ENCODE results near the gene IZUMO3.
"Not testable (repeated sequence)": the region's sequence is repeated elsewhere in the genome, so short reads cannot be mapped to it uniquely, and the experiment has no call there.

Gene IZUMO3, protein sequence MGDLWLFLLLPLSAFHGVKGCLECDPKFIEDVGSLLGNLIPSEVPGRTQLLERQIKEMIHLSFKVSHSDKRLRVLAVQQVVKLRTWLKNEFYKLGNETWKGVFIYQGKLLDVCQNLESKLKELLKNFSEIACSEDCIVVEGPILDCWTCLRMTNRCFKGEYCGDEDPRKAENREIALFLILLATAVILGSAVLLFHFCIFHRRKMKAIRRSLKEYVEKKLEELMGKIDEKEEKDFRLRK

DNA sequence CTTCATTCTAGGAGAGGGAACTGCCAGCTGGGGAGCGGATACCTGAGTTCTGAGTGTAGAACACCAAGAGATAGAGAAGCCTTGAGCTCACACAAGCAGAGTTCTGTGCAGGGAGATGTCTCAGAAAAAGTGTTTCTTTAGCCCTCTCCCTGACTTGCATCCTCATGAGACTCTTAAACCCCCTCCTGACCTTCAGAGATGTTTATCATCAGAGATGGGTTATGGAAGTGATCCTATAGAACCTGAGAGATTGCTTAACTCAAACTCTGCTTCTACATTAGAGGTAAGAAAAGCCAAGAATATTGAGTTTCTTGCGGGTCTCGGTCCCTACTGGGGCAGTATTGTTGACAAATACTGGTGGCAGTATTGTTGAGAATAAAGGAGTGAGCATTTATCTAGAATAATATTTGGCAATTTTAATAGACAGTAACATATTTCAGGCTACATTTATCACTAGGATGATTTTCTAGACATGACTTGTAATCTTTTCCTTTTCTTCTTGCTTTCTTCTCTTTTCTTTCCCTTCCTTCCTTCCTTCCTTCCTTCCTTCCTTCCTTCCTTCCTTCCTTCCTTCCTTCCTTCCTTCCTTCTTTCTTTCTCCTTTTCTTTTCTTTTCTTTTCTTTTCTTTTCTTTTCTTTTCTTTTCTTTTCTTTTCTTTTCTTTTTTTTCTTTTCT, at the start of gene IZUMO3:
Gene IZUMO3 (minus strand): TSS at position 51 of the 676 bp plus-strand sequence. CDS start 248 bp downstream, outside the sequence.
- no peak for DNase-seq

DNA sequence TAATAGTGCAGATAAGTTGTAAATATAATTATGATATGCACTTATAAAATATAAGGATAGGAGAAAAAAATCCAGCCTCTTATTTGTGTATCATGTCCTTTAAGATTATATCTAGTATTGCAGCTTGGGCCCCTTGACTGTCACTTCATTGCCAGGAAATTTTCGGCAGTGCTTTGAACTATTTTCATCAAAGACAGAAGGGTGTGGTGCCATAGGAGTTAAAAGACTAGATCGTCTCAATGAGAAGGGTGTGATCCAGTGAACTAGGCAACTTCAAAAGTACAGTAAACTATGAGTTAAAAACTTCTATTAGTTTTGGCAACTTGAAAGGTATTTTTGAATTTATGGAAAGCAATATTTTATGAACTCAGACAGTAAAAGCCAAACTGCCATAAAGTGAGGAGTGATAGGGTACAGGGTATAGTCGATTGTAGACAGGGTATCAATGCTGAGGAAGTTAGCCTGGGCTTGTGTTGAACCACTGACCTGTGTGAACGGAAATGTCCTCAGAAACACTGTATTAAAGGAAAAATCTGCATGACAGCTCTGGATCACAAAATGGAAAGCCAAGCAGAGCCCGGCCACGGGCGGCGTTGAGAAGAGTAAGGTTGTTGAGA, 48.6 kb upstream of the IZUMO3 start:
- DNase-seq, result no peak

DNA sequence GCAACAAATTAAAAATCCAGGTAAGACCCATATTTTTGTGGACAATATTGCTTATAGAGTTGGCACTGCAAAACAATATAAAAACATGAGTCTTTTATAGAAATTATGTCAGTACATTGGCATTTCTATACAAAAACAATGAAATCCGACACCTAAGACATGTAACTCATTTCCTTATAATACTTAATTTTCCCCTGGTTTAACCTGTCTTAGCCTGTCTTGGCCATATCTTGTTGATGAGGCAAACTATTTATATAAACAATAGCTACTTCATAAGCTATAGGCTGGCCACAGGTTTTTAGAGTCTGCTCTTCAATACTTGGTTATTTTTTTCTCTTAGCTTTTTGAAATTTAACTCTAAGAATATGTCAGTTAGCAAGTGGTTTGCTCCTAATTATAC, 44.7 kb upstream of the IZUMO3 start:
- no peak for DNase-seq

DNA sequence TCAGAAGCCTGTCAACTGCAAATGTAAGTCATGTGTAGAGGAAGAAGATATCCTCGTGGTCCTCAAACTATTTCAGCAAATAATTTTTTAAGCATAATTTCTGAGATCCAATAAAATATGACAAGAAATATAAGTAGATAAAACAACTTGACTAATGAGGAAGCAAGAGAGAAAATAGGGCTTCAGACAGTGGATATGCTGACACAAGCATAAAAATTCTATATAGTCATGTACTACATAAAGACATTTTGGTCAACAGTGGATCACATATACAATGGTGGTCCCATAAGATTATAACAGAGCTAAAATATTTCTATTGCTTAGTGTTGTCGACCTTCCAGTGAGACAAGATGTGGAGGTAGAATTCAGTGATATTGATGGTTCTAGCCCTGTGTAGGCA, 42.2 kb upstream of the IZUMO3 start:
- DNase-seq, result no peak

DNA sequence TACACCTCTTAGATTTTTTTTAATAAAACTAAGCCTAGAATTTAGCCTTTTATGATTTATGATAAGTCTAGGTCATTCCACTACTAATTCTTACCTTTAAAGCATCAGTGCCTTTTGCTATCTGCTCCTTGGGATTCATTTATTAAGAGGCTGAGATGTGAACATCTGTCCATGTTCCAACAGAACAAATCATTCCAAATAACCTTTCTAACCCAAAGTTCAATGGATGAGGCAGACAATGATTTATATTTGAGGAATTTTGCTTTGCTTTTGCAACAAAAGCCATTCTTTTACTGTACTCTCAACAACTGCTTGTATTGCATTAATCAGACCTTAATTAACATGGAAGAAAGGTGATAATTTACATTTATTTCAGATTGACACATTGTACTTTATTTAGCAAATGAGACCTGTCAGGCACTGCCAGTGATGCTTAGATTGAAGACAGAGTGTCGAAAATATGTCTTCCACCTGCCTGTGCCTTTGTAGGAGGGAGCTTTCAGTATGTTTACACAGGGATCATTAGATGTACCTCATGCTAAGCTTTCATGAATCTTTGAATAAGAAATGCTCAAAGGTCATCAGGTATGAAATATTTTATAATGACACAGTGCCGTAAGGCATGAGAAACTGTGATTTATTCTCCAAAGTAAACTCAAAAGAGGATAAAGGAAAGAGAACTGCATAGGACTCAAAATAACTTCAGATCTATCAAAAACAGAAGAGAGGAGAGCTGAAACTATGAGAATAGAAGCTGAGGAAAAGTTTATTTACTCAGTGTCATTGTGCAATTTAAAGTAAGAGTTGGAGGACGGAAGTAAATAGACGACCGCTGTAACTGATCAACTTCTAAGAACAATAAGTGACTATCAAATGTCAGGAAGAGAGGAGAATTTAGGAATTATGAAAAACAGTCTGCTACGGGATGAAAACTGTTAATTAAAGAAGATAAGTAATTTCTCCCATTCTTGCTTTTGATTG, 36.7 kb upstream of the IZUMO3 start:
- no peak for DNase-seq

DNA sequence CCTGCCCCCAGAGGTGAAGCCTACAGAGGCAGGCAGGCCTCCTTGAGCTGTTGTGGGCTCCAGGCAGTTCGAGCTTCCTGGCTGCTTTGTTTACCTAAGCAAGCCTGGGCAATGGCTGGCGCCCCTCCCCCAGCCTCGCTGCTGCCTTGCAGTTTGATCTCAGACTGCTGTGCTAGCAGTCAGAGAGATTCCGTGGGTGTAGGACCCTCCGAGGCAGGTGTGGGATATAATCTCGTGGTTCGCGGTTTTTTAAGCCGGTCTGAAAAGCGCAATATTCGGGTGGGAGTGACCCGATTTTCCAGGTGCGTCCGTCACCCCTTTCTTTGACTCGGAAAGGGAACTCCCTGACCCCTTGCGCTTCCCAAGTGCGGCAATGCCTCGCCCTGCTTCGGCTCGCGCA, 34.3 kb upstream of the IZUMO3 start:
- DNase-seq, result not testable (repeated sequence)

DNA sequence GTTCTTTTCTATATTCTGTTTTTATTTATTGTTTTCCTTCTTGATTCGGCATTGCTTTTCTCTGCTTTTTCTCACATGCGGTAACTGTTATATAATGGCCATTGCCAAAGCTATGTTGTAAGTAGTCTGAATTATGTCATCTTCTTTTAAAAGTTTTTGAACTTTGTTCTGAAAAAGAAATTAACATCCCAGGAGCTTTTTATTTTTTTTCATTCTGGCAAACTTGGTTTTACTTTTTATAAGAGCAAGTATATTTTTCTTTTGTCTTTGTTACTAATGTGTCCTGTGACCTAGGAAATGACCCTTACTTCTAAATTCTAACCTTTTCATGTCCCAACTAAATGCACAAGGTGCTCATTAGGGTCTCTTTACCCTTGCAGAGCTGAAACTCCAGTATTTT, 26.7 kb upstream of the IZUMO3 start:
- DNase-seq, result no peak

DNA sequence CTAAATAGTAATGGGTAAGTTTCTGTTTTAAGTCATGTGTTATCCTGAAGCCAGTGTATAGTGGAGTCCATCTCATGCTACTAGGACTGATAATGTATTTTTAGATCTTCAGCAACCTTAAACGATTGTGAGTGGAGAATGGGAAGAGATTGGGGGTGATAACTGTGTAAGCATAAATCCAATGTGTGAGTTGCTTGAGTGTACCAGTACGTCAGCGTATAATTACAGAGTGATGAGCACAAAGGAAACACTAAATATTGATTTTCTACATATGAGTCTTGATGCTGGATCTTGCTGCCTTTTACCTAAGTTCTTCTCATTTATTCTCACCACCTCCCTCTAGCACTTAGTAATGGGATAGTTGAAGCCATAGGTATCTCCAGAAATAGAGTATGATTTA, 16.3 kb upstream of the IZUMO3 start:
- DNase-seq, result no peak

DNA sequence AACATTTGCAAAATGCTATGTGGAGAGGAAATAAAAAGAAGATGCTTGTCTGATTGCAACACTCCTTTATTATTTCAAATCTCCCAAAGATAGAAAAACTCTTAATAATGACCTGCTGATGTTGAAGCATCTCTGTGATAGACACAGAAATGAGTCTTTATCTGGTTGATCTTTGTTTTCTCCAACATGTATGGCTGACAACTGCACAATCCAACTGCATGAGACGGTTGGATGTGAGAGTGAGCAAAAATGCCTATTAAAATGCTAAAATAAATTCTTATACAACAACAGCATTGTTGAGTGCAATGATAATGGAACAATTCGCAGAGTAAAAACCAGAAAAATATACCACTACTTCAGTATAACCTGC, 7.5 kb upstream of the IZUMO3 start:
- DNase-seq, result no peak

DNA sequence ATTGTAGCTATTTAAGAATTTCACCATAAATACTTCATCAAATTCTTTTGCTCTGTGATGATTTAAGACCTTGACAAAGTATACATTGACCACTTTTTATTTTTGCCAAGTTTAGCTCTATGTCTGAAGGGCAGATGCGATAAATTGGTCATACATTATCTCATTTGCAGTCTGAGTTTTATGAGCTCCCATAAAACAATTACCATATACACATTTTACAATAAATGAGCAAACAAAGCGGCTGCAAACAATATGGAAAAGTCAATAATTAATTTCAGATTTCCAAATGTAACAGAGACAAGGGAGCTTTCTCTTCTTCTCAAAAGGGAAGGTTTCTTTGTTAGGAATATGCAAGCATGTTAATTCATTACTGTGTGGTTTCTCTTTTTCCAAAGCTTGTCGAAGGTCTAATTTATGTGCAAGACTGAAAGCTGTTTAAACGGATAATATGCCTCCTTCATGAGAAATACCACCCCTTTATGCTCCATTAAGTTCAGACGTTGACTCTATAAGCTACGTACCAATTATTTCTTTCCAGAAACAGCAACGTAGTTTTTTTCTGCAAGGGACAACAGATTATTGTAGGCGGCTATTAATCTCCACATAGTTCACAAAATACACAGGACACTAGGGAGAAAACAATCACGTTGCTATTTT, 7.0 kb upstream of the IZUMO3 start:
- DNase-seq, result no peak

DNA sequence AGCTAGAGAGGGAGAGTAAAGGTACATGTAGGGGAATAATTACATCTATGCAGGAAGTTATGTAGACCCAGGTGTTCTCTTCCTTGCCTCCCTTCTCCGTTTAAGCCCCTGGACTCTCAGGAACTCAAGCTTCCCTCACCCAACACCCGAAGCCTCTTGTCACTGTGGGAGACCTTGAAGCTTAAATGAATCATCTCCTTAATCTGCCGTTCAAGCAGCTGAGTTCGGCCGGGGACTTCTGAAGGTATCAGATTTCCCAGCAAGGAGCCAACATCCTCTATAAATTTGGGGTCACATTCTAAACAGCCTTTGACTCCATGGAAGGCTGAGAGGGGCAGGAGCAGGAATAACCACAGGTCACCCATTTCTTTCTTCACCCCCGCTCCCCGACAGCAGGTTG, 412 bp downstream of the IZUMO3 start:
- DNase-seq, result no peak

DNA sequence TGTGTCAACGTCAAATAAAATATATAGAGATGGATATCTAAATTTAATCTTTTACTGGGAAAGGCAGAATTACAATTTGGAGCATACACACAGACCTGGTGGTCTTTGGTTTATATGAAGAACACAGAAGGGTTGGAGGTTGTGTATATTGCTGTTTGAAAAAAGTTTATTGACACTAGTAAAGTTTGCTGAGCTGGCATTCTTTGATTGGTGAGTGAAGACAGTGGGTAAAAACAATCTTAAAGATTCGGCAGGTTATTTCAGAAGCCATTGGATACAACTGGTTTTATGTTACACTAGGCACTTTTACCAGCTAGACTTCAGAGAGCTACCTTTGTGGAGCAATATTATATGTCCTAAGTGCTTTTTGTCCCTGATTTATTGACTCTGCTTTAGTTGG, 27.2 kb downstream of the IZUMO3 start:
- DNase-seq, result no peak

DNA sequence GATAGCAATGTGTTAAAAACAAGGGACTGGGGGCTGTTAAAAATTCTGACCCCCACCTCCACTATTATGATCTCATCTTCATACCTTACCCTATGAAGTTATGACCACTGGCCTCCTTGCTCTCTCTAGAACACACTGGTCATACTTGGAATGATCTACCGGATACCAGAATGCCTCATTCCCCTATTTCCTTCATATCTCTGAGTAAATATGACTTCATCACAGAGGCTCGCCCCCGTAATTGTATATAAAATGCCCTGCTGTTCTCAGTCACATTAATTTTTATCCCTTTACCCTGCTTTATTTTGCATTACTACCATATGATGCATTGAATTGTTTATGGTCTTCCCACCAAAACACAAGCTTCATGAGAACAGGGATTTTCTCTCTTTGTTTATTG, 29.2 kb downstream of the IZUMO3 start:
- no peak for DNase-seq

DNA sequence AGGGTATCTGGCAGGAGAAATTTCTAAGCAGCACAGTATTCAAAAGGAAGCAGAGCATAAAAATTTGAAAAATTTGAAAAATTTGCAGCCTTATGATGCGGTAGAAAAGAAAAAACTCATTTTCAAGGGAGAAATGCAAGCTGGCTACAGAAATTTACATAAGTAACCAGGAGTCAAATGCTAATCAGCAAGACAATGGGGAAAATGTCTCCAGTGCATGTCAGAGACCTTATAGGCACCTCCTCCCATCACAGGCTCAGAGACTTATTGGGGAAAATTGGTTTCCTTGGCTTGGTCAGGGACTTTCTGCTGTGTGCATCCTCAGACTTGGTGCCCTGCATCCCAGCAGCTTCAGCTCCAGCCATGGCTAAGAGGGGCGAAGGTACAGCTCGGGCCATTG, 35.8 kb downstream of the IZUMO3 start:
- DNase-seq, result no peak

DNA sequence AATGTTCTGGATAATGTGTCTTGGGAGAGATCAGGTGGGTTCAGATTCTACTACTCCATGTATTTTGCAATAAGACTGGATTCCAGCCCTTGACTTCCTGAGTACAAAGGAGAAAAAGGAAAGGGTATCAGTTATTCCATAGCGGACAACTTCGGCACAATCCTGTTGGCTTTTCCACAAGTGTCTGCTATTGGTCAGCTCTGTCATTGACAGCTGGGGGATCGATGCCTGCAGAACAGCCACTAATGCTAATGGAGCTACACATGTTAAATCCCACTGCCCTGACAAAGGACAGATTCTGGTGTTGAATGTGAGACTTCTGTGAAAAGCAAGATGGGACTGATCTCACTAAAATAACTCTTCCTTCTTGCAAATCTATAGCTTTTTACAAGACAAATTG, 41.2 kb downstream of the IZUMO3 start:
- DNase-seq, result no peak

DNA sequence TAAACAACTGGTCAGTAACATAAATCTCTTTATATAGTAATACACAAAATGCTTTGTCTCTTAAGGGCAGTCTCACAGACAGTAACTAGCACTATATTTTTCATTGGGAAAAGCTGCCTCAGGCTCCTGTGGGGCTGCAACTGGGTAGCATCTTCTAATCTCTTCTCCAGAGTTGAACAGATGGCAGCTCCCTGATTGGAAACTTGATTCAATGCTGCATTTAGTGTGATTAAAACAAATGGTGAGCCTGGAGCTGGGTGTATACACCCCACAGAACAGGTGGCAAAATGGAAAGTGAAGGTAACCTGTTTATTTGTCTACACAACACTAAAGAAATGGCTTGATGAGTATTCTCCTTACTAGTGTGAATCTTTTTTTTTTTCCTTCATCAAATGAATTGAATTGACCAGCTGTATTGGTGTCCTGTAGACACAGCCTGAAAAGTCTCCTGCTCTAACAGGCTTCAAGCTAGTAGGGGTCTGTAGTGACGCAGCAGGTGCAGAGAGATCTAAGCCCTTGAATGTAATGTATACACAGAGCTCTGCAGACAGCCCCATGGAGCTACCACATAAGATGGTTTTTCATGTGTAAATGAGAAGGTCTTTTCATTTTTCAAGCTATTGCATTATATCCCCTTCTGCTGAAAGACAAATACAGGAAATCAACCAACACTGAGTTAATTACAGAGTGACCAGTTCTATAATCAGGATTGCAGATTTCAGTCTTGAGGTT, 43.3 kb downstream of the IZUMO3 start:
- DNase-seq, result no peak

DNA sequence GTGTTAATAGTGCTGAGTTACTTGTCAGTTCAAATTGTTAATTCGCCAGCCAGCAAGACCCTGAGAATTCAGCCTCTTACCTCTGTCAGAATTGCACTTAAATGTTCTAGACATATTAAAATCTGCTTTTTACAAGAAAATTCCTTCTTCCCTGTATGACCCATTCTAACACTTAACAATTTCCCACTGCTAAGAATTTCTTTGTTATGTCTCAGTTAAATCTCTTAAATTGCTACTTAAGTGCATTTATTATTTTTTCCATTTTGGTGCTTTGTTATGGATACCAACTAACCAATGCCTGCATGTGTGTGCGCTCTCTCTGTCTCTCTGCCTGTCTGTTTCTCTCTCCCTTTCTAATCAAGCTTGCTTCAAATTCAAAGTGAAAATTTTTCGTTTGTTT, 44.9 kb downstream of the IZUMO3 start:
- DNase-seq, result no peak

DNA sequence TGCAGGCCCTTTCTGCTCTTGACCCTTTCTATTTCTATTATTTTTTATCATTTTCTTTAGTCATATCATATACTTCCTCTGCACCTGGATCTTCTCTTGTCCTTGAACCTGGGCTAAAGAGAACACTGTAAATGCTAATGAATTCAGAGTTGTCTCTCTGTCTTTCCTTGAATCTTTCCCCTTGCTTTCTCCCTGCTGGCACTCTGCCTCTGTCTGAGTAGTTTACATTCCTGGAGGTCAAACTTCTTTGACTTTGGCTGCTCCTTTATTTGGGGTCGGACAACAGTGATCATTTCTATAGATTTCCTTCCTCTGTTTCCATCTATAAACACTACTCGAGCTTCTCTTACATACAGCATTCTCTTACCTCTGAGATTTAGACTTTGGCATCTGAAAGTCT, 47.1 kb downstream of the IZUMO3 start:
- no peak for DNase-seq

DNA sequence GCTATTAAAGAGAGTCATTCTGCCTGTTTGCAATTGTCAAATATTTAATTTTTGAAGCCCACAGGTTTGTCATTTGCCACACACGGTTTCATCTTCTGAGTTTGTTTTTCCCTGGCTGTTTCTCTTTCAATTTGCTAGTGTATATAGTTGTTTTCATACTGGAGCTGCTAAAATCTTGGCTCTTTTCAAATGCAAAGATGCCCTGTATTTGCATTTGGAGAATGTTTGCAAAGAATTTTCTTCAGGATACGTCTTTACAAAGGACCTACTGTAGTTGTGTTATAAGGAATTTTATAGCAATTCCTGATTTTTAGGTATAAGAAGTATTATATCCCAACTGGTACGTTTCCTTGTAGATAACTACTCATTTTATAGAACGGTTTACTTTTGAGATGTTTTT, 48.0 kb downstream of the IZUMO3 start:
- no peak for DNase-seq

Measured in NCI-H2227 treated with DMSO at 0.1 percent for 48 hours (cell line).